HepG2 (cell line): ENCODE data around the gene SEMA4C. TPM values are rescaled to one million over a fixed set of nuclear protein-coding genes. Genes with fewer than 3 reads are reported as not detected.

Experiments used
- EHMT2 ChIP-seq: fragments of 200-600 bp; sonication (generic); IDR thresholded peaks from 2 replicates; pipeline ENCODE4 v1.7.0; 2017; ENCODE audit warnings: antibody characterized with exemption, low read depth, low read length, borderline replicate concordance
- IRX3 ChIP-seq: sonication (generic); formaldehyde crosslinking; IDR thresholded peaks from 2 replicates; pipeline ENCODE4 v1.8.1; 2023; ENCODE audit warnings: mild to moderate bottlenecking, low read depth, missing genetic modification reagents, borderline replicate concordance
- MLXIP ChIP-seq: sonication (generic); formaldehyde crosslinking; IDR thresholded peaks from 2 replicates; pipeline ENCODE4 v1.9.0; 2021; ENCODE audit warnings: missing genetic modification reagents, borderline replicate concordance
- NFE2 ChIP-seq: sonication (generic); formaldehyde crosslinking; IDR thresholded peaks from 2 replicates; pipeline ENCODE4 v1.4.0; 2020; ENCODE audit warnings: missing genetic modification reagents
- NFYC ChIP-seq: IDR thresholded peaks from 2 replicates; pipeline ENCODE4 v1.6.1; 2016; ENCODE audit warnings: missing genetic modification reagents, missing compliant biosample characterization
- SOX6 ChIP-seq, 2 experiments: fragments of 450-650 bp in 1 of 2; sonication (generic) in 1 of 2; formaldehyde crosslinking in 1 of 2; IDR thresholded peaks; 2 replicates each; pipeline versions ENCODE4 v1.4.0 to v1.6.1; 2017 to 2020; ENCODE audit warnings: antibody characterized with exemption in 1 of 2, mild to moderate bottlenecking in 1 of 2, missing genetic modification reagents in 1 of 2
- SP5 ChIP-seq: IDR thresholded peaks from 2 replicates; pipeline ENCODE4 v1.6.1; 2016; ENCODE audit warnings: low read depth, borderline replicate concordance
- TRIM22 ChIP-seq: fragments of 450-650 bp; IDR thresholded peaks from 2 replicates; pipeline ENCODE4 v1.6.1; 2017
- YEATS4 ChIP-seq: sonication (generic); formaldehyde crosslinking; IDR thresholded peaks from 2 replicates; pipeline ENCODE4 v1.4.0; 2020; ENCODE audit warnings: missing genetic modification reagents, borderline replicate concordance
- ZKSCAN5 ChIP-seq: sonication (generic); formaldehyde crosslinking; IDR thresholded peaks from 2 replicates; pipeline ENCODE4 v1.5.1; 2020; ENCODE audit warnings: mild to moderate bottlenecking, missing genetic modification reagents
- ZNF709 ChIP-seq: sonication (generic); formaldehyde crosslinking; IDR thresholded peaks from 2 replicates; pipeline ENCODE4 v1.5.0; 2020; ENCODE audit warnings: mild to moderate bottlenecking, missing genetic modification reagents
- polyA plus RNA-seq, 8 experiments: library from polyadenylated mRNA; depleted of rRNA in 3 of 8; stranded (reverse) in 7 of 8; unstranded in 1 of 8; fragments of >200 nt; fragmentation: Illumina TruSeq in 4 of 8; extraction: Trizol in 4 of 8; gene quantifications; 2 replicates each; pipeline versions ENCODE4 v1.2.1 to v1.2.3, GENCODE V29; 2011 to 2016; ENCODE audit warnings: low read depth in 4 of 8, missing spikeins in 1 of 8, mixed read lengths in 1 of 8; ENCODE audit not compliant: insufficient read depth in 1 of 8
- total RNA-seq, 5 experiments: library from RNA; depleted of rRNA; stranded (reverse); fragments of >200 nt; fragmentation: Illumina TruSeq; extraction: Trizol; gene quantifications; 2 replicates each; pipeline ENCODE4 v1.2.3, GENCODE V29; 2016; ENCODE audit warnings: low read depth in 1 of 5
- TF ChIP-seq, protein P1 (sequence below), 2 experiments: sonication (generic) in 1 of 2; formaldehyde crosslinking in 1 of 2; IDR thresholded peaks; 2 replicates each; pipeline versions ENCODE4 v1.6.1 to v1.9.0; 2014 to 2022; ENCODE audit warnings: antibody characterized with exemption in 1 of 2, borderline replicate concordance in 1 of 2, inconsistent platforms in 1 of 2, low read depth in 1 of 2, missing genetic modification reagents in 1 of 2
- TF ChIP-seq, protein P2 (sequence below): sonication (generic); formaldehyde crosslinking; conservative IDR thresholded peaks from 2 replicates; pipeline ENCODE4 v1.8.0; 2022; ENCODE audit warnings: missing genetic modification reagents
- TF ChIP-seq, protein P3 (sequence below): sonication (generic); formaldehyde crosslinking; IDR thresholded peaks from 2 replicates; pipeline ENCODE4 v1.5.0; 2020; ENCODE audit warnings: missing genetic modification reagents

SEMA4C gene
- total and polyA plus RNA-seq, 2 of the 13 experiments (the other 11 are each of a cell fraction or from before 2014, with no cell fraction given), result 25.9 to 46.6 TPM

DNA sequence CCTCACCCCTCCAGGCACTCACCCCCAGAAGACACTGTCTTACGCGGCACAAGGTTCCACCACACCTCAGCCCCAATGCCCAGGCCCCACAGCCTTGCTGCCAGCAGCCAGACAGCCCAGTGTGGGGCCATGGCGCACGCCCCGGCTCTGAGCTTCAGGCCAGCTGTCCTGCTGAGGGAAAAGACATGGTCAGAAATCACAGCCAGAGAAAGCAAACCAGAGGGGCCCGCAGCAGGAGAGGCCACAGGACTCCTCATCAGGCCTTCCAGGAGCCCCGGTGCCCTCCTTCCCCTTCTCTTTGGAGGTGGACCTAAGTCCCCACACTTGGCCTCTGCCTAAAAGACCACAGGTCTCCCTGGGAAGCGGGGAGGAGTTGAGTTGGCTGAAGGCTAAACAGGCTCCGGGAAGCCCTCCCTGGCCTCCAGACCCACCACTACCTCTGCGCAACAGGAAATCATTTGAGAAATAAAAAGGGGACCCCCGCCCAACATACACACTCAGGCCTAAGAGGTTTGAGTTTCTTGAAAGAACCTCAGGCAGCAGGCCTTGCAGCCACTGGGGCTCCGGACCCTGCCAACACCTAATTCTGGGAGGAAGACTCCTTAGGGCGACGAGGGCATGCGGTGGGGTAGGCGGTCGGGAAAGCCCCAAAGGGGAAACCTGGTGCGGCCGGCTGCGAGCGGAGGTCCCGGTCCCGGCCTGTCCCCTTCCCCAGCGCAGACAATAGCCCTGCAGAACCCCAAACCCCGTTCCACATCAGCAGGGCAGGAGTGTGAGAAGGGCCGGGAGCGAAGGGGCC lies 1.9 kb downstream of the SEMA4C start (continued):
- no peak for TF ChIP-seq TRIM22
- TF ChIP-seq ZKSCAN5 (CRISPR knock-in tag), result peak; percentile 74; the same call in 1 of the 2 replicates
- TF ChIP-seq, protein P1, sequence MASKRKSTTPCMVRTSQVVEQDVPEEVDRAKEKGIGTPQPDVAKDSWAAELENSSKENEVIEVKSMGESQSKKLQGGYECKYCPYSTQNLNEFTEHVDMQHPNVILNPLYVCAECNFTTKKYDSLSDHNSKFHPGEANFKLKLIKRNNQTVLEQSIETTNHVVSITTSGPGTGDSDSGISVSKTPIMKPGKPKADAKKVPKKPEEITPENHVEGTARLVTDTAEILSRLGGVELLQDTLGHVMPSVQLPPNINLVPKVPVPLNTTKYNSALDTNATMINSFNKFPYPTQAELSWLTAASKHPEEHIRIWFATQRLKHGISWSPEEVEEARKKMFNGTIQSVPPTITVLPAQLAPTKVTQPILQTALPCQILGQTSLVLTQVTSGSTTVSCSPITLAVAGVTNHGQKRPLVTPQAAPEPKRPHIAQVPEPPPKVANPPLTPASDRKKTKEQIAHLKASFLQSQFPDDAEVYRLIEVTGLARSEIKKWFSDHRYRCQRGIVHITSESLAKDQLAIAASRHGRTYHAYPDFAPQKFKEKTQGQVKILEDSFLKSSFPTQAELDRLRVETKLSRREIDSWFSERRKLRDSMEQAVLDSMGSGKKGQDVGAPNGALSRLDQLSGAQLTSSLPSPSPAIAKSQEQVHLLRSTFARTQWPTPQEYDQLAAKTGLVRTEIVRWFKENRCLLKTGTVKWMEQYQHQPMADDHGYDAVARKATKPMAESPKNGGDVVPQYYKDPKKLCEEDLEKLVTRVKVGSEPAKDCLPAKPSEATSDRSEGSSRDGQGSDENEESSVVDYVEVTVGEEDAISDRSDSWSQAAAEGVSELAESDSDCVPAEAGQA (IDR thresholded peaks at IDR 0.05; ENCODE audit: low read depth), result no peak
- TF ChIP-seq, protein P1 (CRISPR knock-in tag; IDR thresholded peaks at IDR 0.05; ENCODE audit: borderline replicate concordance), result no peak; the same call in 1 of the 2 replicates
- TF ChIP-seq EHMT2, result no peak
- no peak for TF ChIP-seq SOX6 (IDR thresholded peaks at IDR 0.05)
- peak; percentile 65; the same call in 1 of the 2 replicates for TF ChIP-seq SOX6 (CRISPR knock-in tag; IDR thresholded peaks at IDR 0.05)
- no peak; the same call in 1 of the 2 replicates for TF ChIP-seq ZNF709
- TF ChIP-seq, protein P2, sequence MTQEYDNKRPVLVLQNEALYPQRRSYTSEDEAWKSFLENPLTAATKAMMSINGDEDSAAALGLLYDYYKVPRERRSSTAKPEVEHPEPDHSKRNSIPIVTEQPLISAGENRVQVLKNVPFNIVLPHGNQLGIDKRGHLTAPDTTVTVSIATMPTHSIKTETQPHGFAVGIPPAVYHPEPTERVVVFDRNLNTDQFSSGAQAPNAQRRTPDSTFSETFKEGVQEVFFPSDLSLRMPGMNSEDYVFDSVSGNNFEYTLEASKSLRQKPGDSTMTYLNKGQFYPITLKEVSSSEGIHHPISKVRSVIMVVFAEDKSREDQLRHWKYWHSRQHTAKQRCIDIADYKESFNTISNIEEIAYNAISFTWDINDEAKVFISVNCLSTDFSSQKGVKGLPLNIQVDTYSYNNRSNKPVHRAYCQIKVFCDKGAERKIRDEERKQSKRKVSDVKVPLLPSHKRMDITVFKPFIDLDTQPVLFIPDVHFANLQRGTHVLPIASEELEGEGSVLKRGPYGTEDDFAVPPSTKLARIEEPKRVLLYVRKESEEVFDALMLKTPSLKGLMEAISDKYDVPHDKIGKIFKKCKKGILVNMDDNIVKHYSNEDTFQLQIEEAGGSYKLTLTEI (CRISPR knock-in tag), result no peak
- no peak for TF ChIP-seq YEATS4 (CRISPR knock-in tag)
- no peak for TF ChIP-seq NFYC (CRISPR knock-in tag)
- no peak for TF ChIP-seq IRX3 (CRISPR knock-in tag)
- TF ChIP-seq, protein P3, sequence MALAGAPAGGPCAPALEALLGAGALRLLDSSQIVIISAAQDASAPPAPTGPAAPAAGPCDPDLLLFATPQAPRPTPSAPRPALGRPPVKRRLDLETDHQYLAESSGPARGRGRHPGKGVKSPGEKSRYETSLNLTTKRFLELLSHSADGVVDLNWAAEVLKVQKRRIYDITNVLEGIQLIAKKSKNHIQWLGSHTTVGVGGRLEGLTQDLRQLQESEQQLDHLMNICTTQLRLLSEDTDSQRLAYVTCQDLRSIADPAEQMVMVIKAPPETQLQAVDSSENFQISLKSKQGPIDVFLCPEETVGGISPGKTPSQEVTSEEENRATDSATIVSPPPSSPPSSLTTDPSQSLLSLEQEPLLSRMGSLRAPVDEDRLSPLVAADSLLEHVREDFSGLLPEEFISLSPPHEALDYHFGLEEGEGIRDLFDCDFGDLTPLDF (CRISPR knock-in tag), result no peak
- no peak for TF ChIP-seq SP5
- no peak for TF ChIP-seq NFE2 (CRISPR knock-in tag)
- no peak for TF ChIP-seq MLXIP (CRISPR knock-in tag)
